ENCODE data around the gene SPON1. TPM values are rescaled to one million over a fixed set of nuclear protein-coding genes. Genes with fewer than 3 reads are reported as not detected.

Gene SPON1
- total and polyA plus RNA-seq, 8 donors: 0.83 to 17.5 (median 1.7) TPM

DNA sequence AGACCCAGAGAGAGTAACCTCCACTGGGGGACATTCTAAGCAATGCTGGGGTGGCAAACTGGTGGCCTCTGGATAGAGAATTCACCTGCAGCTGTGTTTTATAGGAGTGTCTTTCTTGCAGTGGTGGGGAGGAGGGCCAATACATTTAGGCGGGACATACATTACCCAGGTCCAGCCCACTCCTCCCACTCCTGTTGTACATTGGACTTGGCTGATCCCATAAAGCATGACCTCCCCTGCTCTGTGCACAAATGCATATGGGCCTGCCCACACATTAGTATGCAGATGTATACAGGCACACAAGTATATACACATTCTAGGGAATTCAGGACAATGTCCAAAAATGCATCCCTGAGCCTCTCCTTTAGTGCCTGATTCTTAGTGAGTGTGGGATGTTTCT, 297.4 kb downstream of the SPON1 start:
- Histone ChIP-seq H3K9me3 (no peaks in the 10 kb centered on the region), H3K4me1 (no peaks in the 10 kb centered on the region), H3K36me3 (no peaks in the 10 kb centered on the region), H3K4me3 (no peak overlapping the region), H3K27me3 (no peaks in the 10 kb centered on the region), H3K27ac (no peak overlapping the region)
- no peak for DNase-seq
- TF ChIP-seq, protein P1, sequence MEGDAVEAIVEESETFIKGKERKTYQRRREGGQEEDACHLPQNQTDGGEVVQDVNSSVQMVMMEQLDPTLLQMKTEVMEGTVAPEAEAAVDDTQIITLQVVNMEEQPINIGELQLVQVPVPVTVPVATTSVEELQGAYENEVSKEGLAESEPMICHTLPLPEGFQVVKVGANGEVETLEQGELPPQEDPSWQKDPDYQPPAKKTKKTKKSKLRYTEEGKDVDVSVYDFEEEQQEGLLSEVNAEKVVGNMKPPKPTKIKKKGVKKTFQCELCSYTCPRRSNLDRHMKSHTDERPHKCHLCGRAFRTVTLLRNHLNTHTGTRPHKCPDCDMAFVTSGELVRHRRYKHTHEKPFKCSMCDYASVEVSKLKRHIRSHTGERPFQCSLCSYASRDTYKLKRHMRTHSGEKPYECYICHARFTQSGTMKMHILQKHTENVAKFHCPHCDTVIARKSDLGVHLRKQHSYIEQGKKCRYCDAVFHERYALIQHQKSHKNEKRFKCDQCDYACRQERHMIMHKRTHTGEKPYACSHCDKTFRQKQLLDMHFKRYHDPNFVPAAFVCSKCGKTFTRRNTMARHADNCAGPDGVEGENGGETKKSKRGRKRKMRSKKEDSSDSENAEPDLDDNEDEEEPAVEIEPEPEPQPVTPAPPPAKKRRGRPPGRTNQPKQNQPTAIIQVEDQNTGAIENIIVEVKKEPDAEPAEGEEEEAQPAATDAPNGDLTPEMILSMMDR (IDR thresholded peaks at IDR 0.05): no peak
- FAIRE-seq: no peak
- intact Hi-C loops (cut with DNase I): no loop called here
- no peak for ATAC-seq
- 92 to 93% methylated on average over 1 of the region's 1 CpG for WGBS, 2 donors

DNA sequence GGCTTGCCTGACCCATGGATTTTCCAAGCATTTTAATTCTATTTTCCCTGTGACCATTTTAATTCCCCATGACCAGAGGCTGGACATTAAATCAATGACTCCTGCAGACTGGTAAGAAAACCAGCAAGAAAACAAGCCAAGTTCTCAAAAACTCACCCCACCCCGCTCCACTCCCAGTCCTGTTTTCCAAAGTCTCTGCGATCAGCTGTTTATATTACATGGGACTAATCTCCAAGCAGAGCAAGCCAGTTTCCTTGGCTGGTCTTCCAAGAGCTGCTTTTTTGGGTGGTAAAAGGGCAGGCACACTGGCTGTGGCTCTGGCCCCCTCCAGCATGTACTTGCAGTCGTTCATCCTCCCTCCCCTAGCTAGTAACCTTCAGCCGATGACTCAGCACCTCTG, 298.5 kb downstream of the SPON1 start:
- FAIRE-seq (no peak), DNase-seq (no peak), ATAC-seq (no peak)
- intact Hi-C loops (cut with DNase I): no loop called here
- H3K36me3 ChIP-seq: no peaks in the 10 kb centered on the region
- TF ChIP-seq, protein P1 (IDR thresholded peaks at IDR 0.05): no peak
- no peaks in the 10 kb centered on the region for H3K4me1 ChIP-seq
- no peak overlapping the region for H3K4me3 ChIP-seq
- no peak overlapping the region for H3K27ac ChIP-seq
- no peaks in the 10 kb centered on the region for H3K27me3 ChIP-seq
- H3K9me3 ChIP-seq: no peaks in the 10 kb centered on the region
- 74% methylated on average over 4 of the region's 4 CpGs for WGBS, 2 donors

DNA sequence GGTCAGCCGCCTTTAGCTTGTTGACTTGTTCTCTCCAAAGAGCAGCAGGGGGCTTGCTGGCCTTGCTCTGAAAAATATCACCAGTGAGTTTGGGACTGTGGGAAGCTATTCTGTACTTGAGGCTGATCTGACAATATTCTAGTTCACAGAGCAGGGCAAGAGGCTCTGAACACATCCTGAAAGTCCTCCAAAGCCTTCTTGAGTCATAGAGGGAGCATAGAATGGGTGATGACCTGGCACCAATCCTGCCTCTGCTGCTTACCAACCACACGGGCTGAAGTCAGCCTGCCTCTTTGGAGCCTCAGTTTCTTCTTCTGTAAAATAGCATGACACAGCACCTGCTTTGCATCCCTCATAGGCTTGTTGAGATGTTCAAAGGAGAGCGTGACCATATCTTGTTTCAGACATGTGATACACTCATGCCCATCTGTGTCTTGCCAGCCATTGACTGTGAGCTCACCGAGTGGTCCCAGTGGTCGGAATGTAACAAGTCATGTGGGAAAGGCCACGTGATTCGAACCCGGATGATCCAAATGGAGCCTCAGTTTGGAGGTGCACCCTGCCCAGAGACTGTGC, 299.8 kb downstream of the SPON1 start:
- no peak overlapping the region for H3K27ac ChIP-seq
- FAIRE-seq (no peak), ATAC-seq (no peak), DNase-seq (no peak)
- no peaks in the 10 kb centered on the region for H3K36me3 ChIP-seq
- TF ChIP-seq, protein P1 (IDR thresholded peaks at IDR 0.05): no peak
- intact Hi-C loops (cut with DNase I): no loop called here
- H3K4me1 ChIP-seq: no peaks in the 10 kb centered on the region
- no peak overlapping the region for H3K4me3 ChIP-seq
- H3K9me3 ChIP-seq: no peaks in the 10 kb centered on the region
- WGBS, 2 donors: 81 to 86% methylated on average over 8 of the region's 8 CpGs
- H3K27me3 ChIP-seq: no peaks in the 10 kb centered on the region

DNA sequence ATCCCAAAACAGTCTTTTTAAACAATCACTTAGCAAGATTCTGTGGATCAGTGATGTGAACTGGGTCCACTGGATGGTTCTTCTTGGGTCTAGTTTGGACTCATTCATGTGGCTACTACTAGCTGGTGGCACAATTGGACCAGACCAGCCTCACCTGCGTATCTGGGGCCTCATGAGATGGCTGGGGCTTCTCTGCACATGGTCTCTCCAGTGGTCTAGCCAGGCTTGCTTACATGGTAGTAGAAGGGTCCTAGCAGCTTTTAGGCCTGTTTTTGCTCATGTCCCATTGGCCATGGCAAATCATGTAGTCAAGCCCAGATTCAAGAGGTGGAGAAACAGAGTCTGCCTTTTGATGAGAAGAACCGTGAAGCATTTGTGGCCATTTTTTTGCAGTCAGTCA, 302.4 kb downstream of the SPON1 start:
- H3K4me1 ChIP-seq: no peaks in the 10 kb centered on the region
- no peak for FAIRE-seq
- DNase-seq: no peak
- H3K27me3 ChIP-seq: no peaks in the 10 kb centered on the region
- TF ChIP-seq, protein P1 (IDR thresholded peaks at IDR 0.05): no peak
- intact Hi-C loops (cut with DNase I): no loop called here
- H3K9me3 ChIP-seq: no peaks in the 10 kb centered on the region
- no peak for ATAC-seq
- 97 to 100% methylated on average over 2 of the region's 2 CpGs for WGBS, 2 donors
- no peak overlapping the region for H3K27ac ChIP-seq
- no peaks in the 10 kb centered on the region for H3K36me3 ChIP-seq
- no peak overlapping the region for H3K4me3 ChIP-seq

DNA sequence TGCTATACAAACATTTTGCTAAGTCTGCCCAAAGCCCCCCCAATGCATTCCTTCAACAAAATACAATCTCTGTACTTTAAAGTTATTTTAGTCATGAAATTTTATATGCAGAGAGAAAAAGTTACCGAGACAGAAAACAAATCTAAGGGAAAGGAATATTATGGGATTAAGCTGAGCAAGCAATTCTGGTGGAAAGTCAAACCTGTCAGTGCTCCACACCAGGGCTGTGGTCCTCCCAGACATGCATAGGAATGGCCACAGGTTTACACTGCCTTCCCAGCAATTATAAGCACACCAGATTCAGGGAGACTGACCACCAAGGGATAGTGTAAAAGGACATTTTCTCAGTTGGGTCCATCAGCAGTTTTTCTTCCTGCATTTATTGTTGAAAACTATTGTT, 304.1 kb downstream of the SPON1 start:
- Histone ChIP-seq H3K9me3 (no peaks in the 10 kb centered on the region), H3K27ac (no peak overlapping the region), H3K27me3 (no peaks in the 10 kb centered on the region), H3K4me1 (no peaks in the 10 kb centered on the region), H3K36me3 (no peaks in the 10 kb centered on the region), H3K4me3 (no peak overlapping the region)
- no peak for ATAC-seq
- TF ChIP-seq, protein P1 (IDR thresholded peaks at IDR 0.05): no peak
- 94 to 97% methylated on average over 1 of the region's 1 CpG for WGBS, 2 donors
- intact Hi-C loops (cut with DNase I): no loop called here
- no peak for DNase-seq
- no peak for FAIRE-seq

Measured in pancreas (tissue), 10 donors.